Measurements from ENCODE around the gene EHBP1L1. TPM values are rescaled to one million over a fixed set of nuclear protein-coding genes. Genes with fewer than 3 reads are reported as not detected.

Gene EHBP1L1
- polyA plus RNA-seq, 1 donor from 2014 or later, result 18.3 TPM

Small RNA genes lying within 50 kb of the gene (small RNA-seq; reads per million reads assigned to genes)
- 0 reads per million in 3 experiments for gene AP001362.1
- gene MIR4690, result 0 reads per million in 3 experiments

Other genes starting within 250 kb of the EHBP1L1 start
- gene DPF2, start 242.2 kb upstream of the EHBP1L1 start, polyA plus RNA-seq, result 57.8 and 60.9 TPM in 2 replicates
- 16.1 and 23.1 TPM in 2 replicates for gene TIGD3, start 221.3 kb upstream of the EHBP1L1 start, polyA plus RNA-seq
- gene SLC25A45, start 193.4 kb upstream of the EHBP1L1 start, polyA plus RNA-seq, result 0.66 TPM in 1 of 2 replicates, not detected in the other
- gene FRMD8, start 189.4 kb upstream of the EHBP1L1 start, polyA plus RNA-seq, result 17.2 and 22.2 TPM in 2 replicates
- gene NEAT1, start 153.3 kb upstream of the EHBP1L1 start, polyA plus RNA-seq, result 2.6 and 4.2 TPM in 2 replicates
- gene MALAT1, start 77.0 kb upstream of the EHBP1L1 start, polyA plus RNA-seq, result 1,383 and 1,630 TPM in 2 replicates
- gene SCYL1, start 51.0 kb upstream of the EHBP1L1 start, polyA plus RNA-seq, result 48.3 and 56.2 TPM in 2 replicates
- 3.5 and 4.6 TPM in 2 replicates for gene LTBP3, start 17.7 kb upstream of the EHBP1L1 start, polyA plus RNA-seq
- 35.4 and 36.2 TPM in 2 replicates for gene ZNRD2, start 5.6 kb upstream of the EHBP1L1 start, polyA plus RNA-seq
- gene FAM89B, start 3.5 kb upstream of the EHBP1L1 start, polyA plus RNA-seq, result 75.1 and 86.1 TPM in 2 replicates
- 1.1 TPM in 1 of 2 replicates, not detected in the other for gene KCNK7, start 19.7 kb downstream of the EHBP1L1 start, polyA plus RNA-seq
- gene MAP3K11, start 38.2 kb downstream of the EHBP1L1 start, polyA plus RNA-seq, result 3.9 and 6.6 TPM in 2 replicates
- gene PCNX3, start 39.7 kb downstream of the EHBP1L1 start, polyA plus RNA-seq, result 7.8 and 8.1 TPM in 2 replicates
- 0.16 and 6.5 TPM in 2 replicates for gene SIPA1, start 62.0 kb downstream of the EHBP1L1 start, polyA plus RNA-seq
- gene RELA, start 86.9 kb downstream of the EHBP1L1 start, polyA plus RNA-seq, result 19.3 and 19.5 TPM in 2 replicates
- gene KAT5, start 136.2 kb downstream of the EHBP1L1 start, polyA plus RNA-seq, result 102 and 109 TPM in 2 replicates
- 38.4 and 43.8 TPM in 2 replicates for gene RNASEH2C, start 144.7 kb downstream of the EHBP1L1 start, polyA plus RNA-seq
- gene AP5B1, start 204.9 kb downstream of the EHBP1L1 start, polyA plus RNA-seq, result 0.52 and 1.3 TPM in 2 replicates
- gene OVOL1, start 211.0 kb downstream of the EHBP1L1 start, polyA plus RNA-seq, result not detected in 2 replicates

Data from neural cell (in vitro differentiated cells).